ENCODE measurements around the gene LINC01488. TPM values are rescaled to one million over a fixed set of nuclear protein-coding genes. Genes with fewer than 3 reads are reported as not detected.
A peak's percentile ranks its signal among the peaks of the same experiment; 100 is the strongest.

The LINC01488 gene
- under 1 TPM in 6 of 12 donors, not detected in 6; 0.12 to 0.28 (median 0.13) TPM for polyA plus RNA-seq (ENCODE audit: insufficient read length in 12 of 12)
- long read RNA-seq, donor 1, result 0 reads
- long read RNA-seq, donor 2, result 0 reads
- long read RNA-seq, donor 3, result 0 reads
- long read RNA-seq, donor 4, result 0 reads
- long read RNA-seq, donor 5, result 0 reads
- long read RNA-seq, donor 6, result 0 reads
- long read RNA-seq, donor 7, result 0 reads
- long read RNA-seq, donor 8, result 0 reads
- long read RNA-seq, donor 9, result 0 reads
- long read RNA-seq, donor 10, result 0 reads
- long read RNA-seq, donor 11, result 0 reads

DNA sequence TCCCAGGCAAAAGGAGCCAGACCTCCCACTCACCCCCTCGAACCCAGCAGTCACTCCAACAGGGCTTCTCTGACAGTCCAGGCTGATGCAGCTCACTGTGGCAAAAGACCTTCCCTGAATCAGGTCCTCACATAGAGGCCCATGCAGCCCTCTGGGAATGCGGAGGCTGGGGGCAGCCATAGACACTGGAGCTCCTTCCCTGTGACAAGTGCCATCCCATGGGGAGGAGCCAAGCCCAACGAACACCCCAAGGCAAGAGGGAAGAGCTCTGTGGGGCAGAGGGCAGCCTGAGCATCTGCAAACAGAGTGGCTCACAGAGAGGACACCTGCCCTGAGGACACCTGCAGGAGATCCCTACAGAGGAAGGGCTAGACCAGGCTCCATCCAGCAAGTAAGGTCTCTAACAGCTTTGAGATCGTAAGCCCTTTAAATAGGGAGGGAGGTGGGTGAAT lies at the start of gene LINC01488:
TSS of gene LINC01488 (plus strand) at position 271 of the 452 bp plus-strand sequence.
- DNase-seq, result no peak

- no peak for DNase-seq
Measured at GRCh38 chr11:69431893-69432738, 49.3 kb upstream of the LINC01488 start.

DNA sequence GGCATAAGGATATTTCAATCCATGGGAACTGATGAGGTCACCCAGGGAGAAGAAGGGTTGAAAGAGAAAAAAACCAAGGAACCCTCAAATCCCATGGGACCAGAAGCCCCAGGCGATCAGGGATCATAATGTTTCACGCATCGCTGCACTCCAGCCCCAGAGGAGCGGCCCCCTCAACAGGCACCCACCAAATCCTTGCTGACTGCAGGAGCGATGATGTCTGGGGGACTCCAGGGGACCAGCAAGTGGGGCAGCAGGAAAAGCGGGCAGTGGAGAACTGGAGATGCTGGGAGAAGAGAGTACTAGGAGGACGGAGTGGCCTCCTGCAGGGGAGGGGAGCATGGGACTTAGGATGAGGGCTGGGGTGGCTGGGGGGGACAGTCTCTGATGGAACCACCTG lies 47.7 kb upstream of the LINC01488 start:
- DNase-seq, result no peak

GRCh38 chr11:69434471-69434931 lies 47.0 kb upstream of the LINC01488 start:
- no peak for DNase-seq

GRCh38 chr11:69435161-69435986 lies 46.1 kb upstream of the LINC01488 start:
- no peak for DNase-seq

- DNase-seq, result no peak
Measured at GRCh38 chr11:69436041-69436982, 45.2 kb upstream of the LINC01488 start.

GRCh38 chr11:69437001-69437875 lies 44.2 kb upstream of the LINC01488 start:
- no peak for DNase-seq

DNA sequence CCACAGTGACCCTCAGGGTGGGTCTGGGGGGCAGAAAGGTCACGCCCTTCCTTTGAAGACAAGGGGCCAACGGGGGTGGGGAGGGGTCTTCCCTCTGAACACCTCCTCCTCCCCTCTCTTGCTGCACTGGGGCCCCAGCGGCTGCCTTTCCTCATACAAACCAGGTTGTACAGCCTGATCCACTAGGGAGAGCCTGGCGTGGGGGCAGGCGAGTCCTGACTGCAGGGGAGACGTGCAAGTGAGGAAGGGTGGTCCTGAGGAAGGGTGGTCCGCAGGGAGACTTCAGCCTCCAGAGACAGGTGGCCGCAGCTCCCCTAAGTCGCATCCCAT lies 43.6 kb upstream of the LINC01488 start:
- DNase-seq, result no peak

DNA sequence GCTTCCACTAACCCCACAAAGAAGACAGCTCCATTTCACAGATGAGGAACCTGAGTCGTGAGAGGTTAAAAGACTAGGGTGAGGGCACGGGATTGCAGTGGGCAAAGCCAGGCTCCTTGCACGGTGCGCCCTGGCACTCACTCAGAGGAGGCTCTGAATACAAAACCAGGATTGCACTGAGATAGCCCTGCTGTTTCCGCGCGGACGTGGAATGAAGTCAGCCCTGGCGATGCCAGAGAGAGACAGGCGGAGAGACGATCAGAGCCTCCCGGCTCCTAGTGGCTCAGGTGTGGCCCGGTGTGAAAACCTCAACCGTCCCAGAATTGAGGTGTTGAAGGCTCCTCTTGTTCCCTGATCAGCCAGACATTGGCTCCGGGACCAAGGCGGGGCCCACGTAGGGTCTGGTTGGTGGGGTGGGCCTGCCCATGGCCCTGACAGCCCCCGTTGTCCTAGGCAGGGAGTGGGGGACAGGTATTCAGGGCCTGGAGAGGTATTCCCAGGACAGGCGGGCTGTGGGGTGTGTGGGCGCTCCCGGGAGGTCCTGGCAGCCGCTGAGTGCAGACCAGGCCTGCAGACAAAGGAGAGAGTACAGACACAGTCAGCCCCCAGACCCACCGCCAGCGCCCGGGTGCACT lies 43.1 kb upstream of the LINC01488 start:
- no peak for DNase-seq

DNA sequence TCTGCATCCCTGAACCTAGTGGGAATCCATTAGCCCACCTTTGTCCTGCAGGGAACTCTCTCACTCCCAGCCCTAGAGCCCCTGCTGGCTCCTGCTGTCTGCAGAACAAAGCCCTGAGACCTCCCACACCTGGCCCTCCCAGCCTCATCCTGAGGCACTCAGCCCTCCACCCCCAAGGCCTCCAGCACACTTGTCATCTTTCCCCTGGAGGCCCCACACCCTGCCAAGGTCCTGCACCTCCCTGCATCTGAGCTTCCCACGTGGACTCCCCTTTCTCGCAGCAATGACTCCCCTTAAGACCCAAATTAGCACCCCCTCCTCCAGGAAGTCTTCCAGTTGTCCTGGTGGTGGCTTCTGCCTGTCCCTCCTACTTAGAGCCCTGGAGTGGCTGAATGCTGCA lies 42.3 kb upstream of the LINC01488 start:
- DNase-seq, result no peak

- no peak for DNase-seq
Measured at GRCh38 chr11:69439651-69440464, 41.6 kb upstream of the LINC01488 start.

DNA sequence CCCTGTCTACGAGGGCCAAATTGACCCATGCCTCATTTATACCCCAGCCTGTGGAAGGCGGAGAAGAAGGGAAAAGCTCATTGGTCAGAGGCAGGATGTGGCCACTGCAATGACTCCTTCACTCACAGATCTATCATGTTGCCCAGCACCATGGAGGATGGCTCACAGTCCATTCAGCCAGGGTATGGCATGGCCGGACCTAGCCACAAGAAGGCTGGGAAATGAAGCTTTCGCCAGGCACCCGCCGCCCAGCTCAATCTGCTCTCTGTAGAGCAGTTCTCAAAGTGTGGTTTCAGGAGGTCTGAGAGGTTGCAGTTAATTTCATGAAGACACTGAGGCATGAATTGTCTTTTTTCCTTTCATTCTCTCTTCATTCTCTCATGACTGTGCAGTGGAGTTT lies 40.6 kb upstream of the LINC01488 start:
- DNase-seq, result no peak

- DNase-seq, result no peak
Measured at GRCh38 chr11:69442012-69442806, 39.3 kb upstream of the LINC01488 start.

DNA sequence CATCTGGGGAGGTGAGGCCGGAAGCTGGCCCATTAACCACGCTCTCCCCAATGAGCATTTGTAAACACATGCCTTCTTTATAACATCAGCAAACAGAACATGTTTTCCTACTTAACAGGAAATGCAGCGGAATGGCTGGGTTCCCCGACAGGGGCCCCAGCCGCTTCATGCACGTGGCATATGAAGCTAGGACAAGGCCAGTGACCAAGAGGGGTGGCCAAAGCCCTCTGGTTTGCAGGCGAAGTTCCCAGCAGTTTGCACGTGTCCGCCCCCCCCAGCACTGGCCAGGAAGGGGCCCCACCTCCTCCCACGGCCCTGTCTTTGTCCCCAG lies 38.7 kb upstream of the LINC01488 start:
- peak; percentile 85 for DNase-seq

- DNase-seq, result peak; percentile 95
Measured at GRCh38 chr11:69443138-69443967, 38.1 kb upstream of the LINC01488 start.

DNA sequence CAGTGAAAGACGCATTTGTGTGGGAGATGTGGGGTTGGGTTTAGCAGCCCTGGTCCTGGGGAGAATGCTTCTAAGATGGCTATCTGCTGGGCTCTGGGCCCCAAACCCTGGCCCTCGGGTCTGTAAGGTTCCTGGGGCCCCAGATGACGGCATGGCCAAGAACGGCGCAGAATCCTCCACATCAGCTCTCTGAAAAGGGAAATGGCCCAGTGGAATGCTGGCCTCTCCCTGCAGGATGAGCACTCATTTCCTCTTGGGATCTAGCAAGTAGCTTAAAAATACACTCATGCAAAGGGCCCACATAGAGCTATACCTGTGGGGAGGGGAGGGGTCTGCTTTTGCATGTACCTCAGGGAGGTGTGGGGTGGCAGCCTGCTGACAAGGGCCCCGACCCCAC lies 37.5 kb upstream of the LINC01488 start:
- peak; percentile 74 for DNase-seq
